Lower leg skin (tissue), 3 donors: ENCODE results near the gene SORT1.

Experiments used
- CTCF ChIP-seq, 3 donors: fragments of 450-650 bp; IDR thresholded peaks; one replicate each; pipeline ENCODE4 v1.5.1; 2016; ENCODE audit warnings: antibody characterized with exemption in 3 of 3, mild to moderate bottlenecking in 3 of 3, moderate library complexity in 2 of 3
- POLR2A ChIP-seq, 2 donors: fragments of 450-650 bp; IDR thresholded peaks; one replicate each; pipeline ENCODE4 v1.6.1; 2016 to 2017; ENCODE audit warnings: antibody characterized with exemption in 2 of 2, mild to moderate bottlenecking in 1 of 2, moderate library complexity in 1 of 2

- no peak for TF ChIP-seq CTCF (IDR thresholded peaks at IDR 0.05)
- no peak for TF ChIP-seq POLR2A (IDR thresholded peaks at IDR 0.05)
Observed at GRCh38 chr1:109265741-109266330, 131.9 kb downstream of the SORT1 start.
